CD4-positive, alpha-beta T cell treated with Interleukin-12 subunit alpha and Interleukin-12 subunit beta, for 1 hour (primary cell): Measurements from ENCODE around the gene SLC10A3.

Experiments
- DNase-seq: peaks from one replicate; pipeline ENCODE4 v3.0.0-alpha.2; 2020

Gene SLC10A3

DNA sequence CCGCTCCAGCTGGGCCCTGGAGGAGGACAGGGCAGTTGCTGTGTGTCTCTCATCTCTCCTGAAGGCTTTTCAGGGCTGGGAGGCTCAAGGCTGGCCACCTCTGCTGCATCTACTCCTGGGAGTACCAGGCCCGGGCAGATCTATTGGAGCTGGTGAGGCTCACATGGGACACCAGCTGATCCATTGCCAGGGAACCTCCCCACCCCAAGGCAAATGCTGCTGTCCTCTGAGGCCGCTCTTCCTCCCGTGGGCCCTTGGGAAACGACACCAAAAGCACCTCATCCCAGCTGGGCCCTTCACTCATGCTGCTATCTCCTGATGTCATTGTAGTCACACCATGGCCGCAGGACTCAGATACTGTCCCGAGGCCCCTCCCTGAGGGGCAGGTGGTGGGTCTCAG, 7.6 kb downstream of the SLC10A3 start:
- no peak for DNase-seq

GRCh38 chrX:154481911-154482601, 8.4 kb downstream of the SLC10A3 start:
- DNase-seq = no peak

DNA sequence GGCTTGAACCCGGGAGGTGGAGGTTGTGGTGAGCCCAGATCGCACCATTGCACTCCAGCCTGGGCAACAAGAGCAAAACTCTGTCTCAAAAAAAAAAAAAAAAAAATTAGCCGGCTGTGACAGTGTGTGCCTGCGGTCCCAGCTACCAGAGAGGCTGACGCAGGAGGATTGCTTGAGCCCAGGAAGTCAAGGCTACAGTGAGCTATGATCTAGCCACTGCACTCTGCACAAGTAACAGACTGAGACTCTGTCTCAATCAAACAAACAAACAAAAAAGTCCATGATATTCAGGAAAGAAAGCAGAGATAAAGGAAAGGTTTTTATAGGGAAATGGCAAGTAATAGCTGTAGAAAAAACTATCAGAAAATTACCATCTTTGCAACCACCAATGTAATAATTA, 9.2 kb downstream of the SLC10A3 start:
- no peak for DNase-seq

- DNase-seq = peak; percentile 93
Measured at GRCh38 chrX:154478728-154479622, 11.5 kb downstream of the SLC10A3 start, which contains the start of gene LAGE3. LAGE3 (minus strand) TSS chrX:154479281; CDS start chrX:154478915, 366 bp downstream.

DNA sequence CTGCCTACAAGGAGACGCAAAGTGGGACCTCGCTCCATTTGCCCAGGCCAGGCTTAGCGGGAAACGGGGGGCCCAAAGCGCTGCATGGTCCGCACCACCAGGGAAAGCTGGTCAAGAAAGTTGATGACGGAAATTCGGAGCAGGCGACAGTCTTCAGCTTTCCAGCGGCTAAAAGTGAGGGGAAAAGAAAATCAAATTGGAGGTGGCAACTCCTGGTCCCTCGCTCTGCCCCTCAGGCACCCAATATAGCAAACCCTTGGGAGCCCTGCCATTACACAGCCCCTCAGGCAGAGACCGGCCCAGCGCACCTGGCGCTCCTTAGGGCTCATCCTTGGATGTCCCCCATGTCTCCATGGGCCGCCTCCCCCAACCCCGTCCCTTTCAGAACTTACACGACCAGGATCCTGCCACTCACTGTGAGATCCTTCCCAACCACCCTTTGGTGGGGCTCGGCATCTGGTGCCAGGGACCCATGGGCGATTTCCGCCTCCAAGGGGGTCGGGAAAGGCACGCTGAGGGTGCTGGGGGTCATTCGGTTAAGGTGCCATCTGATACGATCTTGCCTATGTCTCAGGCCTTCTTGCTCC, 12.4 kb downstream of the SLC10A3 start:
- no peak for DNase-seq

DNA sequence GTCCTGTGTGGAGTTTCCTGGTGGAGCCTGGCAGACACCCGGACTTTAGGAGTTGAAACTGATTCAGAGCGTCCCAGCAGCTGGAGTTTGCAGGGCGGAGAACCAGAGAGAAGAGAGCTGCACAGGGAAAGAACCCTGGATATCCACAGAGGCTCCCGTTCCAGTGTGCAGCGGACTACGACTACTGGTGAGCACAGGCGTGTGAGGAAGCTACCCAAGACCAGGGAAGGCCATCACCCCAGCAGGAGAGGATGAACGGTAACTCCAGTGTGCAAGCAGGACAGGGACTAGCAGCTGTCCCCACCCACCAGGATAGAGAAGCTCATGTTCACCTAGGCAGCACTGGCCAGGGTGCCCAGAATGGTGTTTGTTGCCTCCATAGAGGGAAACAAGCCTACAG, 13.6 kb downstream of the SLC10A3 start:
- DNase-seq = no peak

GRCh38 chrX:154473683-154474082, 16.7 kb downstream of the SLC10A3 start:
- DNase-seq = no peak

DNA sequence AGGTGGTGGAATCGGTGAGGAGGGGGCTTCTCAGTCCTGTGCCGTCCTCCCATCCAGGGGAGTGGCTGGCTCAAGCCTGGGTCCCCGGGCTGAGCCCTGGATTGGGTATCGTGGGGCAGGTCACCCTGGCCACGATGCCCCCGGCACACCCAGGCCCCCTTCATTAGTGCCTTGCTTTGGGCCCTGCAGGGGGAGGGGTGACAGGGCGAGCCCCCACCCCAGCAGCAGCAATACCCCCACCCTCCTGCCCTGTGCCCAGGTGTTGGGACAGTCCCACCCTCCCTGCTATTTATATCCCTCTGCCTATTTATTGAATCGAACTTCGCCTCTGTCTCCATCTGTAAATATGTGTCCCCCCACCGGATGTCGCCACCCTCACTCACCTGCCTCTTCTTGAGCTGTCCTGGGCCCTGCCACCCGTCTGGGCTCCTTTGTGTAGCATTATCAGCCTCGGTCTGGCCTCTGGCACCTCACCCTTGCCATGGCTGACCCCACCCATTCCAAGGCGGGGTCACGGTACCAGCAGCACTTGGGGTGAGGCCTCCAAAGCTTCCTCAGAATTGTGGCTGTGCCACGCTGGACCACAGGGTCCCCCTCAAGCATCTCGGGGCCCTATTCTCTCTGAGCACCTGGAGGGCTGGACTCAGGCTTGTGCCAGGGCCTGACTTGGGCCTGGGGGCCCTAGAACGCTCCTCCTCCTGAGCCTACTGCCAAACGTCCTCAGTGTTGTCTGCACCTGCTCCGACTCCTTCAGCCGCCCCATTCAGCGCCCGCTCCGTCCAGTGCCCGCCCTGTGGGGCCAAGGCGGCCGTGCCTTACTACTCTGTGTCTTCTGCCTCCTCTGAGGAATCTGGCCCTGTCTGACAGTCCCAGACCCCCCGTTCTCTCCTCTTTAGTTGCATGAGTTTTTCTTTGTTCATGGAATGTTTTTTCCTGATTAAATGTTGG, 17.5 kb downstream of the SLC10A3 start:
- no peak for DNase-seq

DNA sequence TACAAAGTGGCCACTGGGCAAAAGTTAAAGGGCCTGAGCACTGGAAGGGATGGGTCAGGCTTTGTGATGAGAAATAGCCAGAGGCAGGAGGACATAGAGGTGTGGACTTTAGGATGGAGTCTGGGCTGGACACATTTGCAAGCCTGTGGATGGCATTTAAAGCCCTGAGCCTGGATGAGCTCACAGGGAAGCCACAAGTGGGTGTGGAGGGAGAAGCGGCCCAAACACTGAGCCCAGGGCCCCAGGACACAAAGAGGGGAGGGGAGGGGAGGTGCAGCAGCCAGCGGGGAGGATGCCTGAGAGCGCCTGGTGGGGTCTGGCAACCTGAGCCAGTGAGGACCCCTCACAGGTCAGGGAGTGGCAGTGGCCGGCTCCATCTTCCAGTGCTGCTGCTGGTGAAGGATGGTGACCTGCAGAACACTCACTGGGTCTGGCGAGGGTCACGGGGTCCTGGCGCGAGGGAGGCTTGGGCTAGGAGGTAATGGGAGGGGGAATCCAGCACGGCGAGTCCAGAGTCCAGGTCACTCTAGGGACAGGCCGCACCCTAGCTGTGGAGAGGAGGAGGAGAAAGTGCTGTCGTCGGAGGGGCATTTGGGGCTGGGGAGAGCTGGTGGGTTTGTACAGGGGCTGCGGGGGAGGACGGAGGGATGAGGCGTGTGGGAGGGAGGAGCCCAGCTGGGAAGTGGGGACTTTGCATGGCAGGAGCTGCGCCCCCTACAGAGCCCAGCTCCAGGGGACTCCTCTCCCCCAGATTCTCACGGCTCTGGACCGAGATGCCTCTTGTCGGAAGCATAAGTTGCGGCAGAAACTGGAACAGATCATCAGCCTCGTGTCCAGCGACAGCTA, 18.4 kb downstream of the SLC10A3 start:
- DNase-seq = no peak

GRCh38 chrX:154470914-154471568, 19.4 kb downstream of the SLC10A3 start:
- no peak for DNase-seq

DNA sequence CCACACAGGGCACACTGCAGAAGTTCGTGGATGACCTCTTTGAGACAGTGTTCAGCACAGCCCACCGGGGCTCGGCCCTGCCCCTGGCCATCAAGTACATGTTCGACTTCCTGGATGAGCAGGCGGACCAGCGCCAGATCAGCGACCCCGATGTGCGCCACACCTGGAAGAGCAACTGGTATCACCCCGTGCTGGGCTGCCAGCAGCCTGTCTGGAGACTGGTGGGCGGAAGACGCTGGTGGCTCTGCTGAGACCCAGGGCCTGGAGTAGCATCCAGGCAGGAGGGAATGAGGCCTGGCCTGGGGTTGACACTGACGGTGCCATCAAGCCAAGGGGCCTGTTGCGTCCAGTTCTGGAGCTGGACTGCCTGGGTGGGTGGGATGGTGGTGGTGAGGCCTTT, 20.0 kb downstream of the SLC10A3 start:
- DNase-seq = no peak

DNA sequence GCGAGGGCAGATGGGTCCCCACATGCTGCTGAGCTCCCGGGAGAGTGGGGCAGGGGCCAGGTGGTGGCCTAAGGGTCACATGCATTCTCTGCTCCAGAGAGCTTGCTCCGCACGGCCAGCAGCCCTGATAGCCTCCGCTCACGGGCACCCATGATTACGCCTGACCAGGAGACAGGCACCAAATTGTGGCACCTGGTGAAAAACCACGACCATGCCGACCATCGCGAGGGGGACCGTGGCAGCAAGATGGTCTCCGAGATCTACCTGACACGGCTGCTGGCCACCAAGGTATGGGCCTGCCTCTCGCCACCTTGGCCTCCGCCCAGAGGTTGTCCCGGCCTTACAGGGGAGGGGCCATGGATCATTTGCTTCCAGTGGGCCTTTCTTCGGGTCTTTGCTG, 20.5 kb downstream of the SLC10A3 start:
- no peak for DNase-seq

GRCh38 chrX:154469114-154469513, 21.3 kb downstream of the SLC10A3 start:
- no peak for DNase-seq

DNA sequence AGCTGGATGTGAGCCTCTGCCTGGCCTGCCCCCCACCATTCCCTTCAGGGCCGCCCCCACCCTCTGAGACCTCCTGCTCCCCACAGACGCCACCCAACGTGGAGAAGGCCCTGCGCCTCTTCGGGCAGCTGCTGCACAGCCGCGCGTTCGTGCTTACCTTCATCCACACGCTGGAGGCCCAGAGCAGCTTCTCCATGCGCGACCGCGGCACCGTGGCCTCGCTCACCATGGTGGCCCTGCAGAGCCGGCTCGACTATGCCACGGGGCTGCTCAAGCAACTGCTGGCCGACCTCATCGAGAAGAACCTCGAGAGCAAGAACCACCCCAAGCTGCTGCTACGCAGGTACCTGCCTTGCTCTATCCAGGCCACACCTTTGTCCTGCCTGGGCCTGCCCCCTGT, 22.2 kb downstream of the SLC10A3 start:
- DNase-seq = no peak

- no peak for DNase-seq
Measured at GRCh38 chrX:154467556-154467955, 22.9 kb downstream of the SLC10A3 start.

GRCh38 chrX:154466907-154467306, 23.5 kb downstream of the SLC10A3 start:
- DNase-seq = no peak

DNA sequence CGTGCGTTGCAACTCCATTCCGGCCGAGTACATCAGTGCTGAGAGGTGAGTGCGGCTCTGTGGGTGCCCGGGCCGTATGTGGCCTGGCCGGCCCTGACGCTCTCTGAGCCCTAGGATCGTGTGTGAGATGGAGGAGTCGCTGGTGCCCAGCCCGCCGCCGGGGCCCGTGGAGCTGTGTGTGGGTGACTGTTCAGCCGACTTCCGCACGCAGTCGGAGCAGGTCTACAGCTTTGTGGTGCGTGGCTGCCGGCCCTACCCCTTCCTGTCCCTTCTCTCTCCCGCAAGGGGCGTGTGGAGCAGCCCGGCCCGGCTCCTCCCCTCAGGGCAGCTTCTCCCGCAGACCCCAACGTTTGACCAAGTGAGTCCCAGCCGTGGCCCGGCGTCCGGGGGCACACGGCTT, 24.4 kb downstream of the SLC10A3 start:
- no peak for DNase-seq

GRCh38 chrX:154465601-154466000, 24.8 kb downstream of the SLC10A3 start:
- no peak for DNase-seq

GRCh38 chrX:154464806-154465365, 25.5 kb downstream of the SLC10A3 start:
- DNase-seq = no peak

GRCh38 chrX:154463611-154464220, 26.7 kb downstream of the SLC10A3 start:
- no peak for DNase-seq
